Superior temporal gyrus (tissue), 1 donor: ENCODE results near the gene SORL1.
A peak's percentile ranks its signal among the peaks of the same experiment; 100 is the strongest.

ENCODE experiments used
- DNase-seq: peaks from one replicate; pipeline ENCODE4 v3.0.0-alpha.2; 2016; ENCODE audit errors: extremely low spot score

The SORL1 gene

DNA sequence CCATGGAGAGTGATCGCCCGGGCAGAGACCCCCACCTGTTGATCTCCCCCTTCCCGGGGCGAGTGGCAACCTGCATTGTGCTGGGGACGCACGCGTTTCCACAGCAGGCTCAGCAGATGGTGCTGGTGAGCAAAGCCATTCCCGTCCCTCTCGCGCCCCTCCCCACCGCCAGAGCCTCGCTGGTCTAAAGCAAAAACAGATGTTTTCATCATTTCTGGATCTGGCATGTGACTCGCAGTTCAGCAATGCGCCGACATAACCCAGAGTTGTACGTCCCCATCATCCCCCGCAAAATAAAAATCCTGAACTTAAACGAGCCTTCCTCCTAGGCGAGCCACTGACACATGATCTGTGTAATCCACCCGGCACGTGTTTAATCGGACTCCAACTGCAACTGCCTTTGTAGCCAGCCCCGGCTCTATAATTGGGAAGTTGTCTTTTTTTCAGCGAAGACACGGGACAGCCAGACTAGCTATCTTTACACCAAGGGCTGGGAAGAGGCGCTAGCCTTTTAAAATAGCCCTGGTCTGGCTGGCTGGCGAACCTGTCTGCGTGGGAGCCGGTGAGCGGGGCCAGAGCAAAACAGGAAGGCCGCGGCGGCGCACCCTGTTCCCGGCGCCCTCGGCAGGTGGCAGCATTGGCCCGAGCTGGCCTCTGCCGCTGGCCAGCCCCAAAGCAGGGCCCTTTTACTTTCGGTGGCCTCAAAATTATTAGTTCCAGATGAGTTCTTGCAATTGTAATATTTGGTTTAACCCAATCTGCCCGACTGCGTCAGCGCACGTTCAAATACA, 203.6 kb downstream of the SORL1 start:
- peak; percentile 93 for DNase-seq

DNA sequence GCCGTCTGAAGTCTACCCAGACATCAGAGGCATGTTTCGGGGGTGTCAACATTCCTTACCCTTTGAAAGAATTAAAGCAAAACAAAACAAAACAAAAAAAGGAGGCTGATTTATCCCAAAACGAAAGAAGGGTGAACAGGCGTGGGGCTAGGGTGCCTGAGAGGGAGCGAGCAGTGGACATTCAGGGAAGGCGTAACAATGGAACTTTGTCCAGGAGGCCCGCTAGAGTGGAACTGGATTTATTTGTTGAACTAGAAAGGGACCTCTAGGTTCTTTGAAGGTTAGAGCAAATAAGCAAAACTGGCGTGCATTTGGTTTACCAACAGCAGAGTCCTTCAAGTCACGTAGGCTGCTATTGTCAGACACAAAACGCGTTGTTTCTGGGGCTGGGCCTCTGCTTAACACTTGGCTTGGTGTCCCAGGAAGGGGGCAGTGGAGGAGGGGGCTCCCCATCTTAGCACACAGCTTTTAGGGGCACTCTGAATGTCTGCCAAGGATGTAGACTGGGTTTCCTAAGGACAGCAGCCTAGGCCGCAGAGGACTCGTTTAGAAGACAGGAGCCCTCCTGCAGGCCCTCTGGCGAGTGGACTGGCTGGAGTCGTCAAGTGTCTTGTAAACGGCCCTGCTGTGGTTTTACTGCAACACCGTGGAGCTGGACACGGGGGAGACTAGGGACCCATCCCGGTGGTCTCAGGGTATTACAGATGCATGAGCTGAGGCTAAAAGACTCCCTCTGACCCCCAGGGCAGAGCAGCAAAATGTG, 204.4 kb downstream of the SORL1 start:
- peak; percentile 65 for DNase-seq

DNA sequence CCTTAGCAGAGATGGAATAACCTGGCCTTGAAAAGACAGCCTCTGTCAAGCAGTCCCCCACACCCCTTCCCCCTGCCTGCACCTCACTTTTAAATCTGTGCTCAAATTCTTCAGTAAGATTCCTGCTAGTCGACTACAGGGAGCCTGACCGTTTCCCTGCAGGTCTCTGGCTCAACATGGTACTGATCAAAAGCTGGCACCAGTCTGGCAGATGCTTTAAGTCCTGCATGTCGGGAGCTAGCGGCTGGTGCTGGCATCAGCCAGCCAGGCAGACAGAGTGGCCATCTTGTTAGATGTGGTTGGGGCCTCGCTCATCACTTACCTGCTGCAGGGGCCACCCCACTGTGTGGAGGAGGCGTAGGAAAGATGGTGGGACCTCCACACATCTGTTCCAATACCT, 205.0 kb downstream of the SORL1 start:
- no peak for DNase-seq

DNA sequence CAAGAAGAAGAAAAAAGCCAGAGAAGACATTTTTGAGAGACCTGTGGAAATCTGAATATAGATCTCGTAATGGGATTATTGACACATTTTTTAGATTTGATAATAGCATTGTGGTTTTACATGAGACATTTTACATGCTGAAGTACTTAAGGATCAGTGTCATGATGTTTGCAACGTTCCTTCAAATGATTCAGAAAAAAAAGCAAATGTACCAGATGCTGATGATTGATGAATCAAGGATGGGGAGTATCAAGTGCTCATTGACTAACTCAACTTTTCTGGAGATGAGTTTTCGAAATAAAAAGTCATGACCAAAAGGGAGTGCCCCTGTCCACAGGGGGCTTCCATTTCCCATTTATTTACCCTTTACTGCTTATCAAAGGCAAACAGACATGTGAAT, 207.7 kb downstream of the SORL1 start:
- DNase-seq, result no peak

DNA sequence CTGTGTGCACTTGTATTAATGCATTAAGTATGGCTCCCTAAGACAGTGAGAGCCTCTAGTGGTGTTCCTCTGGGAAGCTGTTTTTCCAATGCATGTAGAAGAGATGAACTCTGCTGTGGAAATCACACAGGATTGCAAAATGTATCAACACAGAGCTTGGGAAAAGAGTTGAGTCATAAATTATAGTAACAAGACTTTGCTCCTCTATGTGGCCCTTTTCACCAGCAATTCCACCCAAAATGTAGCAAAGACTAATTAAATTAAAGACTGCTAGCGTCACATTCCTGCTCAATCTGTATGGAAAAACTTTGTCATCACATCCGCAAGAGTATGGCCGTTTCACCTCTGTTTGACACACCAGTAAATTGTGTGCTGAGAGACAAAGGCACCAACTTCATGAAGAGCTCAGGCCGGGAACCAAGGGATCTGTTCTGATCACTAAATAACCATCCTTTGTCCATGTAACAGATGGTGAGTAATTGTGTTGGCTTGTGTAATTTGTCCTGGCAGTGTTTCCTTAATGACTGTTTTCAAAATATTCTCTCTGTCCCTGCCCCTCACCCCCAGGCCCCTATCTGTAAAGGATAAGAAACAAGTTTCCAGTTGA, 209.9 kb downstream of the SORL1 start:
- no peak for DNase-seq

DNA sequence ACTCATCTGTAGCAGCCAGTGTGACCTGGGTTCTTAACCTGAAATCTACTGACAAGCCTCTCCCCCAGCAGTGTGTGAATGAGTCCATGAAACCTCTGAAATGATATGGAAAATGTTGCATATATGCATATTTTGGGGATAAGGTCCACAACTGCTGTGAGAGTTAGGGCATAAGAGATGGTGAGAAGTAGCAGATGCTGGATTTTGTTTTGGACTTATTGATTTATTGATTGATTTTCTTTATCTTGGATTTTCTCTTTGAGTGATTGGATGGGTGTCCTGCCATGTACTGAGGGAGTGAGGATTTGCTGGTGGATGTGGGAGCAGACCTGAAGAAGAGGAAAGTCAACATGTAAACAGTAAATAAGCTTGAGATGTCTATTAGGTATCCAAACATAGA, 212.0 kb downstream of the SORL1 start:
- no peak for DNase-seq

DNA sequence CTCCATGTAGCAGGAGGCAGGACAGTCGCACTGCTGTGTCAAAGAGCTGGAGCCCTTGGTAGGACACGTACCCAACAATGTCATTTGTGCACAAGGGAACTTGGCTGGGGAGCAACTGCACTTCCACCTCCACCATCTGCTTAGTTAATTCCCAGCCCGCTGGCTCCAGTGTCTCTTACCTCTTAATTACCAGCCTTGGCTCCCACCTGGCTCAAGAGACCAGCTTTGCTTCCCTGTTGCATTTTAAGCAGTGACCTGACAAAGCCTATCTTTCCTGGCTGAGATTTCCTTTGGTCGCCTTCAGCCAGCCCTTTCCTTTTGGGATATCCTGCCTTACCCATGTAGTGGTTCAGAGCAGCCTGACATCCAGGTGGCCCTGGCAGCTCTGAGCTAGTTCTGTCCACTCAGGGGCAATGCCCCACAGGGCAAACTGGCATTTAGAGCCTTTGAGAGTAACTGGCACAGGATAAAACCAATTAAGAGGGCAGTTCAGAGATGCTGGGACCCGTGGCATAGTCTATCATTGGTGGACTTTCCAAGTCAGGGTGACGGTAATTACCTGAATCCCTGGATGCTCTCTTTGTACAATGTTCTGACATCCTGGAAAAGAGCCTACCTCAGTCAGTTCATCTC, 213.2 kb downstream of the SORL1 start:
- no peak for DNase-seq

DNA sequence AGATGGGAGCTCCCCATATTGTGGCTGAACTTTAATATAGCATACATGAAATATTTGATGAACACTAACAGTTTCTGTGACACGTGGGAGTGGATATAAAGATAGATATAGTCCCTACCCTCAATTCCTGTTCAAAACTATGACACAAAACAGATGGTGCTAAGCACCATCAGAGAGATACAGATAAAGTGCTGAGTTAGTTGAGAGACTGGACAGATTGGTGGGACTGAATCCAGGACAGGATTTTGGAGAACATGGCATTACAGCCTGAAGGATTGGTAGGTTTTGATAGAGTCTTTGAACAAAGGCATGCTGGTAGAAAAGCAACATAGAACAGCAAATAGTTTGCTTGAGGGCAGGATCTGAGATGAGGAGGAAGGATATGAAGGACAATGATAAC, 215.7 kb downstream of the SORL1 start:
- DNase-seq, result peak; percentile 23

DNA sequence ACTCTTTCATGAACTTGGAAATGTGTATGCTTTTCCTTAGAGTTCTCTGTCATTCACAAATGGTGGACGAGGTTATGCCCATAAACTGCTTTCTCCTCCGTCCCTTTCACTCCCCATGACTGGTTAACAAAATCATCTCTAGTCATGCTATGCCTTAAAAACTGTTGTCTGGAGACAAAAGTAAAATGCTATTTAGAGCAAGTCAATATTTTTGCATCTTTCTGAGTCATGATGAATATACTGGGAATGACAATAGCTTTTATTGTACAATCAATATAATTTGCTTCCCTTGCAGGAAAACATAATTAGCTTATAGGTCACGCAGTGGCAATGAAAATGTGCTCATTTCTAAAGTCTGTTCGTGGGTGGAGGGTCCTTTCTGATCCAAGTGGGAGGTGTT, 217.3 kb downstream of the SORL1 start:
- no peak for DNase-seq

DNA sequence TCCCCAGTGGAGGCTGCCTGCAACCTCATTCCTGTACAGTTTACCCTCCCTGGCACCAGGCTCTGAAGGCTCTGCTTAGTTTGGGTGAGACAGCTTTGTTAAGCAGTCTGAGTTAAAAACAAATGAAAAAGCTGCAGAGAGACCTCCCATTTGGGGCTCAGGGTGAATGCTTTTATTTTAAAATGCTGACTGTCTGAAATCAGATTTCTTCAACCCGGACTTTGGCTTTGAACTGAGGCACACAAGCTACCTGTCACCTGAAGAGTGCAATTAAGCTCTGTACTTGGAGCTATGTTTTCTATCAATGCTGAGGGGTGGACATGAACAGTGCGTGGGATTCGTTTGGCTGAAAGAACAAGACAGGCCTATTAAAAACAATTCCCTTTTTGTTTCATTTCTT, 218.2 kb downstream of the SORL1 start:
- DNase-seq, result no peak

DNA sequence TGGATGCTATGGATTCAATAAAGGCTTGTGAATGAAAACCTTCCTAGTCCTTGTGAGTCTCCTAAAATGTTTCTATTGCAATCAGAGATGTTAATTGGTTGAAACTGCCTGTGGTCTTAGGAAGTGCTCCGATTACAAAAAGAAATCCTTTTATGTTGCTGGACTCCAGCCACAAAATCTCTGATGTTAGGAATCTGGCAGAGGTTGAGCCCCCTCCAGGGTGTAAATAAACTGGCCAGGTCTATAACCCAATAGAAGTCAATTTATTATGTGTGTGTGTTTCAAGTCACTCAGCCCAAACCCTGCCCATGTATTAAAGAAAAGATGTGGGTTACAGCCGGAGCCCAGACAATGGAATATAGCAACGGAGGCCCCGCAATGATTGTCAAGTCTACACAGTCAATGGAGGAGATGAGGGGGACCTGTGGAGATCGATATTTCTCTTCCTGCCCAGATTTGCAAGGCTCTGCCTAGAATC, 218.7 kb downstream of the SORL1 start:
- DNase-seq, result peak; percentile 69

DNA sequence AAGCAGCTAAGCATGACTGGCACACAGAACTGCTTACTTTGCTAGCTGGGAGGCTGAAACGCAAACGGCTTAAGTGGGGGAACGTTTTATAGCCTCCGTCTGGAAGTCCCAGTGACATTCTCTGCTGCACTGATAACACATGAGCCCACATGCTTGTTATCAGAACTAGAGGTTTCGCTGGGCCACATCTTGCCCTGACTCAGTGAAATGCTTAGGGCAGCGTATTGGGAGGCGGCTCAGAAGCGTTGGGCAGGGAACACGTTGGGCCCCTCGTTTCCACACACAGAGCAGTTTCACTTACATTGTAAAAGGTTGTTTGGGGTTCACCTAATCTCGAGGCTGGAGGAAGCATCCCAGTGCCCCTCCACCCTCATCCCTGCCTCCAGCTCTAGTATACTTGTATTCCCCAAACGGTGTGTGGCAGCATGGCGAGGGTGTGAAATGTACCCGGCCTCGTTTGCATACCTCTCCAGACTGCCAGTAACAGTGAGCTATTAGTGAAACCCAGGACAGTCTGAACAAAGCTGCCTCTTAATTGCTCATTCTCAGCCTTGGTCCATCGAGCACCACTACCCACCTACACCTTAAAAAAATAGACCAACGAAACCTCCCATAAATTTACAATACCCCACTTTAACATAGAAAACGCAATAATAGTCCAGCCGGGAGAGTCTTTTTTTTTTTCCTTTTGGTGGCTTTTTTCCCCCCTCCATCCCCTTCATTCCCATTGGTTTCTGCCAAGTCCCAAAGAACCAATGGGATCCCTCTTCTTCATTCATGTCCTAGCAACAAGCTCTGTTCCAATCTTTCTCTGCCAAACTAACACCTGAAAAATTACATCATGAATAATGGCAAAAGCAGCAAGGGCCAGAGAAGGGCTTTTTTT, 219.4 kb downstream of the SORL1 start:
- DNase-seq, result peak; percentile 82

DNA sequence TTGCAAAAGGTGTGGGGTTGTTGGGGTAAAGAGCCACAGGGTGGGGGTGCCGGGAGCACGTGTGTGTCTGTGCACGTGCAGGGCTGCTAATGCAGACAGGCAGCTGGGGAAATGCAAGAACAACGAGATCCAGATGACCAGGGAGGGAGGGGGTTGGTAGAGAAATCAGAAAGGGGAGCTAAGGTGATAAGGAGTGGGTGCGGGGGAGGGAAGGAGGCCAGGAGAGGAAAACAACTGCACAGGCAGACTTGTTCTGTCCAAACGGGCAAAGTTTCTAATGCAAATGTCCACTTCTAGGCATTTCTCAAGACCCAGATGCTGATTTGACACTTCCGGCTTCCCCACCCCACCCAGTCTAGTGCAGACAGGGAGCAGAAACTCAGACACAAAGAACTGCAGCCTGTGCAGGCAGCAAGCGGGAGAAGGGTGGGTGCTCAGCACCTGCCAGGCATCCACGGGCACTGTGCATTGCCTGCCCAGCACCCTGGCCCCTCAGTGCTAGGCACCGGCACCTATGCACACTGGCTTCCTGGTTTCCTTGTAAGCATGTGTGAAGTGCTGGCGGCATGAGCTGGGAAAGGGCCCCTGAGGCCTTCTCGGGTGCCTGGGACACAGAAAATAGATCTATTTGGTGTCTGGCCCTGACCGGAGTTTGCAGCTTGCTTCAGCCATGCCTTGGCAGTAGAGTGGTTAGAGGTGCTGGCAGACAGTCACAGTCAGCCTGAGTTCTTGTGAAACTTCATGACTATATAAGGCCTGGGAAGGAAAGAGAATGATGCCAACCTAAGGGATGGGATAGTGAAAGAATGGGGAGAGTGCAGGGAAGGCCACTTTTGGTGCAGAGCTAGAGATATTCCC, 220.7 kb downstream of the SORL1 start:
- DNase-seq, result no peak

DNA sequence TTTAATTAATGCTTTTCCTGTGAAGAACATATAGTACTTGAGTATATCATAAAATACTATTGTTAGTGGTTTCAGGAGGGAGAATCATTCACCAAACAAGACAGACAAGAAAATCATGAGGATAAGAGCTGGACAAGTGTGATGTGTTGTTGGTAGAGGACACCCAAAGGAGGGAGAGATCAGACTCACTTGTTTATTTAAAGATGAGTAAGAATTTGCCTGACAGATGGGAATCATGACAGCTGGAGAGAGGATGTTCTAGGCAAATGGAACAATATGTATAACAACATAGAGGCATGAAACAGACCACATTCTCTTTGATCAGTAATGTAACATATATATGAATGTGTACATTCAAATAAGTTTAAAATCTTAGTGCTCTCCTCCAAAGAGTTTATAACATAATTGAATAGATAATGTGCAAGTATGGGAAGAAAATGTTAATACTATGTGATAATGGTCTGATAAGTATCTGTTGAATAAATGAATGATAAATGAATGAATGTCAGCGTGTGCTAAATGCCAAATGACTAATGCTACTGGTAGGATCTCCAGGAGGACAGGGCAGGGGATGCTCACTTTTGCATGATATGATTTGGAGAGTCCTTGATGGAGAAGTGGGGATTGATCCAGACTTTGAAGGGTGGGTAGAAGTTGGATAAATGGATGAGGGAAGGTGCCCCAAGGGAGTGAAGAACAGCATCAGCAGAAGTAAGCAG, 229.6 kb downstream of the SORL1 start:
- no peak for DNase-seq
